ENCODE data around the gene TRAPPC6A. TPM values are rescaled to one million over a fixed set of nuclear protein-coding genes. Genes with fewer than 3 reads are reported as not detected.

Gene TRAPPC6A
- total and polyA plus RNA-seq, 2 experiments from 2014 or later = 29.4 to 74.7 TPM

- Histone ChIP-seq H3K27me3 (ENCODE audit: insufficient read depth) (no peaks in the 10 kb centered on the region), H3K4me3 (no peak overlapping the region), H3F3A (replicated peaks; ENCODE audit: low read depth) (no peaks in the 10 kb centered on the region), H3K4me1 (ENCODE audit: insufficient read depth) (no peaks in the 10 kb centered on the region), H3K9me2 (ENCODE audit: insufficient read depth) (no peaks in the 10 kb centered on the region), H2AFZ (no peak overlapping the region), H3K27ac (ENCODE audit: low read depth) (no peak overlapping the region), H3K4me2 (no peak overlapping the region), H3K79me2 (replicated peaks; ENCODE audit: insufficient read depth) (no peaks in the 10 kb centered on the region), H4K20me1 (replicated peaks; ENCODE audit: insufficient read depth) (no peaks in the 10 kb centered on the region), H3K36me3 (ENCODE audit: insufficient read depth) (no peaks in the 10 kb centered on the region)
- ATAC-seq (no peak), DNase-seq (ENCODE audit: low spot score) (no peak)
- H3K27me3 Mint-ChIP-seq (ENCODE audit: insufficient read depth, low read depth, poor library complexity) = peaks cover 3% of the 10 kb centered on the region
- no peaks in the 10 kb centered on the region; the same call in 2 of the 3 replicates for H3K9me3 Mint-ChIP-seq
- TF ChIP-seq CTCF (conservative IDR thresholded peaks at IDR 0.05; ENCODE audit: low read depth in 2 of 2) (no peak), ZNF114 (CRISPR knock-in tag; IDR thresholded peaks at IDR 0.05) (no peak), EZH2 (IDR thresholded peaks at IDR 0.05; ENCODE audit: low read depth, unreplicated experiment) (no peak), JUNB (IDR thresholded peaks at IDR 0.05; ENCODE audit: unreplicated experiment) (no peak), CREB1 (CRISPR knock-in tag; IDR thresholded peaks at IDR 0.05; ENCODE audit: low read depth) (no peak), NANOG (IDR thresholded peaks at IDR 0.05; ENCODE audit: borderline replicate concordance) (no peak), ZNF462 (CRISPR knock-in tag; IDR thresholded peaks at IDR 0.05) (no peak), ETS1 (IDR thresholded peaks at IDR 0.05) (no peak), POLR2AphosphoS5 (IDR thresholded peaks at IDR 0.05; ENCODE audit: low read depth) (no peak), STAT1 (IDR thresholded peaks at IDR 0.05; ENCODE audit: unreplicated experiment) (no peak), EZH2phosphoT487 (IDR thresholded peaks at IDR 0.05; ENCODE audit: unreplicated experiment) (no peak), ZNF331 (CRISPR knock-in tag; IDR thresholded peaks at IDR 0.05; ENCODE audit: low read depth) (no peak)
- TF ChIP-seq, protein P1, sequence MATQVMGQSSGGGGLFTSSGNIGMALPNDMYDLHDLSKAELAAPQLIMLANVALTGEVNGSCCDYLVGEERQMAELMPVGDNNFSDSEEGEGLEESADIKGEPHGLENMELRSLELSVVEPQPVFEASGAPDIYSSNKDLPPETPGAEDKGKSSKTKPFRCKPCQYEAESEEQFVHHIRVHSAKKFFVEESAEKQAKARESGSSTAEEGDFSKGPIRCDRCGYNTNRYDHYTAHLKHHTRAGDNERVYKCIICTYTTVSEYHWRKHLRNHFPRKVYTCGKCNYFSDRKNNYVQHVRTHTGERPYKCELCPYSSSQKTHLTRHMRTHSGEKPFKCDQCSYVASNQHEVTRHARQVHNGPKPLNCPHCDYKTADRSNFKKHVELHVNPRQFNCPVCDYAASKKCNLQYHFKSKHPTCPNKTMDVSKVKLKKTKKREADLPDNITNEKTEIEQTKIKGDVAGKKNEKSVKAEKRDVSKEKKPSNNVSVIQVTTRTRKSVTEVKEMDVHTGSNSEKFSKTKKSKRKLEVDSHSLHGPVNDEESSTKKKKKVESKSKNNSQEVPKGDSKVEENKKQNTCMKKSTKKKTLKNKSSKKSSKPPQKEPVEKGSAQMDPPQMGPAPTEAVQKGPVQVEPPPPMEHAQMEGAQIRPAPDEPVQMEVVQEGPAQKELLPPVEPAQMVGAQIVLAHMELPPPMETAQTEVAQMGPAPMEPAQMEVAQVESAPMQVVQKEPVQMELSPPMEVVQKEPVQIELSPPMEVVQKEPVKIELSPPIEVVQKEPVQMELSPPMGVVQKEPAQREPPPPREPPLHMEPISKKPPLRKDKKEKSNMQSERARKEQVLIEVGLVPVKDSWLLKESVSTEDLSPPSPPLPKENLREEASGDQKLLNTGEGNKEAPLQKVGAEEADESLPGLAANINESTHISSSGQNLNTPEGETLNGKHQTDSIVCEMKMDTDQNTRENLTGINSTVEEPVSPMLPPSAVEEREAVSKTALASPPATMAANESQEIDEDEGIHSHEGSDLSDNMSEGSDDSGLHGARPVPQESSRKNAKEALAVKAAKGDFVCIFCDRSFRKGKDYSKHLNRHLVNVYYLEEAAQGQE (IDR thresholded peaks at IDR 0.05; ENCODE audit: unreplicated experiment) = no peak
- no peaks in the 10 kb centered on the region; the same call in 2 of the 3 replicates for H3K4me1 Mint-ChIP-seq
- H3K27ac Mint-ChIP-seq = no peak overlapping the region
- H3K4me3 Mint-ChIP-seq = no peak overlapping the region
- H3K36me3 Mint-ChIP-seq (ENCODE audit: low read depth) = no peaks in the 10 kb centered on the region
Measured at GRCh38 chr19:45202637-45203036, 24.6 kb upstream of the TRAPPC6A start.
